ENCODE data around the gene ZNF491. TPM values are rescaled to one million over a fixed set of nuclear protein-coding genes. Genes with fewer than 3 reads are reported as not detected.

ZNF491 gene
- total and polyA plus RNA-seq, 2 of the 8 experiments (the other 6 are each of a cell fraction or from before 2014, with no cell fraction given), result 0.18 to 0.78 TPM

- peaks cover 0 to 7% of the 10 kb centered on the region in 2 experiments; a peak in 1 of 4 replicates for H3K9me3 ChIP-seq (ENCODE audit: insufficient read depth in 2 of 2, low read depth in 1 of 2, low read length in 1 of 2)
- POLR2A ChIA-PET (ENCODE audit: partially characterized antibody), result interaction anchor here (0.6 kb wide), 1 partner anchor 61 kb away, joined by 3 read pairs; no protein-coding TSS in a partner anchor
- H4K20me1 ChIP-seq (replicated peaks in 1 of 2; ENCODE audit: control insufficient read depth in 1 of 2, insufficient read depth in 2 of 2, low read length in 2 of 2), result no peaks in the 10 kb centered on the region
- no peak within 1 kb of the TSS for H2BK120ac ChIP-seq (replicated peaks; ENCODE audit: low read depth, low read length)
- H3K27ac ChIP-seq (ENCODE audit: low read depth, low read length), result no peak within 1 kb of the TSS
- H3K4me1 ChIP-seq (replicated peaks in 1 of 4; ENCODE audit: control insufficient read depth in 3 of 4, insufficient read depth in 4 of 4, low read length in 3 of 4), result no peaks in the 10 kb centered on the region
- no peak within 1 kb of the TSS for H3K4ac ChIP-seq (replicated peaks; ENCODE audit: insufficient read length, low read depth, low read length)
- no peaks in the 10 kb centered on the region for H3K79me2 ChIP-seq (ENCODE audit: control insufficient read depth in 1 of 2, insufficient read depth in 2 of 2, low read length in 2 of 2)
- WGBS, 2 experiments (ENCODE audit: extremely low coverage in 1 of 2, insufficient coverage in 1 of 2, insufficient read length in 1 of 2, insufficient replicate concordance in 2 of 2, low coverage in 1 of 2, low lambda C conversion rate in 2 of 2, missing lambda C conversion rate in 1 of 2), result 16% methylated on average over 45 of the region's 61 CpGs; no CpG with 5 or more reads in 1 of the 2 experiments
- H4K8ac ChIP-seq (ENCODE audit: extremely low read depth, insufficient read depth, low read length), result peak within 1 kb of the TSS; percentile 93
- DNase-seq (ENCODE audit: low read depth in 1 of 2, low spot score in 2 of 2) (peak; percentile 46 to 96), FAIRE-seq (no peak)
- no peak within 1 kb of the TSS for H2BK20ac ChIP-seq (ENCODE audit: low read length)
- H2AK5ac ChIP-seq (ENCODE audit: low read depth, low read length), result no peak within 1 kb of the TSS
- H2AFZ ChIP-seq (ENCODE audit: low read length), result peak within 1 kb of the TSS; percentile 92
- H3K9ac ChIP-seq (replicated peaks in 1 of 4; ENCODE audit: extremely low read depth in 1 of 4, low read depth in 3 of 4, low read length in 3 of 4), result peak within 1 kb of the TSS in 3 of 4 experiments; percentile 42 to 59 (median 53); a peak in 6 of 7 replicates
- no peaks in the 10 kb centered on the region for H3K23me2 ChIP-seq (ENCODE audit: low read depth, low read length)
- H2BK12ac ChIP-seq (ENCODE audit: low read depth, low read length), result no peak within 1 kb of the TSS
- no peak within 1 kb of the TSS for H4K5ac ChIP-seq (ENCODE audit: insufficient read length, low read depth, low read length)
- H3K27me3 ChIP-seq (replicated peaks in 1 of 4; ENCODE audit: control insufficient read depth in 3 of 4, extremely low read depth in 1 of 4, insufficient read depth in 3 of 4, low read length in 3 of 4), result peaks cover 3 to 20% (median 15%) of the 10 kb centered on the region in 4 experiments
- H3K4me3 ChIP-seq (ENCODE audit: extremely low read depth in 1 of 4, insufficient read depth in 2 of 4, low read depth in 3 of 4, low read length in 4 of 4), result peak within 1 kb of the TSS; percentile 48 to 84 (median 78)
- no peak within 1 kb of the TSS for H3K23ac ChIP-seq (ENCODE audit: insufficient read length)
- no peaks in the 10 kb centered on the region for H3K36me3 ChIP-seq (ENCODE audit: control insufficient read depth in 2 of 4, insufficient read depth in 4 of 4, low read length in 3 of 4)
- no peak within 1 kb of the TSS for H3K18ac ChIP-seq (ENCODE audit: extremely low read depth, low read length)
- peak within 1 kb of the TSS; percentile 57 to 88 for H3K4me2 ChIP-seq (ENCODE audit: insufficient read depth in 1 of 2, low read depth in 2 of 2, low read length in 2 of 2)
- H3K14ac ChIP-seq (ENCODE audit: insufficient read length), result no peak within 1 kb of the TSS
- H3K56ac ChIP-seq (replicated peaks; ENCODE audit: insufficient read length, low read depth, low read length), result no peak within 1 kb of the TSS
- no peaks in the 10 kb centered on the region for H3K79me1 ChIP-seq (ENCODE audit: low read depth, low read length)
- H2BK15ac ChIP-seq (ENCODE audit: low read length), result no peak within 1 kb of the TSS
- H4K91ac ChIP-seq (replicated peaks; ENCODE audit: insufficient read length, low read length), result no peak within 1 kb of the TSS
- H2BK5ac ChIP-seq (ENCODE audit: low read depth, low read length), result no peak within 1 kb of the TSS
- CTCF ChIA-PET (ENCODE audit: partially characterized antibody), result interaction anchor here (0.5 to 1.0 kb wide), 3 partner anchors 13 to 62 kb away, joined by 3 to 4 read pairs (median 3); no protein-coding TSS in a partner anchor
- TF ChIP-seq TBP (IDR thresholded peaks at IDR 0.05; ENCODE audit: low read depth, low read length) (0 out of 2 replicates have a peak, but pooled peaks have one; percentile 40), SIN3A (conservative IDR thresholded peaks at IDR 0.05 in 1 of 2, IDR thresholded peaks at IDR 0.05 in 1 of 2; ENCODE audit: low read depth in 1 of 2, low read length in 2 of 2) (peak; percentile 63 to 73; a peak in 2 of 4 replicates), NRF1 (IDR thresholded peaks at IDR 0.05; ENCODE audit: low read depth, low read length) (no peak), CTBP2 (IDR thresholded peaks at IDR 0.05; ENCODE audit: borderline replicate concordance, insufficient read depth, insufficient read length, low read length) (no peak), POLR2A (IDR thresholded peaks at IDR 0.05; ENCODE audit: control extremely low read depth in 1 of 2, low read depth in 2 of 2, low read length in 2 of 2) (peak; percentile 27 to 62; a peak in 2 of 3 replicates), SP2 (IDR thresholded peaks at IDR 0.05; ENCODE audit: low read length) (peak; percentile 31; the same call in 1 of the 2 replicates), USF2 (IDR thresholded peaks at IDR 0.05; ENCODE audit: low read length) (no peak), TAF7 (optimal IDR thresholded peaks at IDR 0.05; ENCODE audit: borderline replicate concordance, low read depth, low read length) (peak; percentile 49), KDM5A (IDR thresholded peaks at IDR 0.05; ENCODE audit: low read length) (no peak)
These were observed 31.4 kb upstream of the ZNF491 start, which contains the start of gene ZNF441 for GRCh38 chr19:11766597-11767591. Gene ZNF441, plus strand, starts transcription at chr19:11767000. Its CDS starts 194 bp downstream, at chr19:11767194.

Measured in H1 (cell line).